ENCODE data around the gene EPHB1. TPM values are rescaled to one million over a fixed set of nuclear protein-coding genes. Genes with fewer than 3 reads are reported as not detected.

EPHB1 gene
- total and polyA plus RNA-seq, 2 of the 13 experiments (the other 11 are each of a cell fraction or from before 2014, with no cell fraction given) = 0.07 to 0.21 TPM

DNA sequence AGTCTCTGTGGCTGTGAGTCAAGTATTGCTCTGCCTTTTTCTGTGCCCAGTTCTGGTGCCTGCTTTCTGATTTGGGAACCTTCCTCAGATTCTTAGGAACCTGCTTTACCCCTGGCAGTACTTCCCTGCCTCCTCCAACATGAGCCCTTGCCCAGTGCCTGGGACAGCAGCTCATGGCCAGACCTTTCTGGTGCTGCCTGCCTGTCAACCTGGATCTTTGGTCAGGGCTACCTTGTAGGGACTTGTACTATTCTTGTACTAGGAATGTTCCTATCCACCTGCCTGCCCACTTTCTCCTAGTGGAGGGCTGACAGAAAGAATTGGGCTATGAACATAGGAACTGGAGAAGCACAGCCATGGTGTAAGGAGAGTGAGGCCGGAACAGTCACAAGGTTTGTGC lies 28.8 kb upstream of the EPHB1 start:
- Histone ChIP-seq H2AFZ (ENCODE audit: low read length) (no peak overlapping the region), H3K27me3 (ENCODE audit: control insufficient read depth in 1 of 2, insufficient read depth in 2 of 2, low read length in 2 of 2) (peaks cover 0 to 20% of the 10 kb centered on the region in 2 experiments; a peak in 2 of 5 replicates), H3K4me3 (replicated peaks in 1 of 3; ENCODE audit: insufficient read depth in 1 of 3, low read depth in 2 of 3, low read length in 3 of 3) (no peak overlapping the region), H3K79me2 (ENCODE audit: insufficient read depth, low read length) (no peaks in the 10 kb centered on the region), H3K36me3 (replicated peaks in 1 of 2; ENCODE audit: control insufficient read depth in 1 of 2, insufficient read depth in 2 of 2, low read length in 2 of 2) (no peaks in the 10 kb centered on the region), H4K20me1 (ENCODE audit: insufficient read depth, low read length) (no peaks in the 10 kb centered on the region), H3K27ac (ENCODE audit: extremely low read length, insufficient read depth, low read length) (no peak overlapping the region), H3K4me1 (ENCODE audit: insufficient read depth, low read length) (peaks cover 6% of the 10 kb centered on the region), H3K9ac (ENCODE audit: insufficient read depth, low read depth, low read length) (no peak overlapping the region), H3K4me2 (ENCODE audit: low read depth, low read length) (no peak overlapping the region), H3K9me3 (ENCODE audit: low read length) (no peaks in the 10 kb centered on the region)
- in situ Hi-C loops (cut with HindIII; ENCODE audit: extremely low pct_ligation_motif_present, low pct_unique_long_range_greater_than_20kb) = no loop called here
- TF ChIP-seq SMAD3 (CRISPR knock-in tag; IDR thresholded peaks at IDR 0.05) (no peak), ZNF101 (CRISPR knock-in tag; IDR thresholded peaks at IDR 0.05; ENCODE audit: borderline replicate concordance, low read depth) (no peak), POGZ (CRISPR knock-in tag; IDR thresholded peaks at IDR 0.05) (no peak), PAF1 (CRISPR knock-in tag; IDR thresholded peaks at IDR 0.05) (no peak), TFDP1 (CRISPR knock-in tag; IDR thresholded peaks at IDR 0.05; ENCODE audit: borderline replicate concordance) (no peak), ZNF639 (CRISPR knock-in tag; conservative IDR thresholded peaks at IDR 0.05) (no peak), REXO4 (CRISPR knock-in tag; IDR thresholded peaks at IDR 0.05; ENCODE audit: borderline replicate concordance) (no peak), HNRNPH1 (optimal IDR thresholded peaks at IDR 0.05; ENCODE audit: low read depth, low read length) (no peak), BHLHE40 (IDR thresholded peaks at IDR 0.05; ENCODE audit: low read length) (no peak), CREB1 (IDR thresholded peaks at IDR 0.05) (no peak), CREB1 (CRISPR knock-in tag; IDR thresholded peaks at IDR 0.05) (no peak)
- TF ChIP-seq, protein P1, sequence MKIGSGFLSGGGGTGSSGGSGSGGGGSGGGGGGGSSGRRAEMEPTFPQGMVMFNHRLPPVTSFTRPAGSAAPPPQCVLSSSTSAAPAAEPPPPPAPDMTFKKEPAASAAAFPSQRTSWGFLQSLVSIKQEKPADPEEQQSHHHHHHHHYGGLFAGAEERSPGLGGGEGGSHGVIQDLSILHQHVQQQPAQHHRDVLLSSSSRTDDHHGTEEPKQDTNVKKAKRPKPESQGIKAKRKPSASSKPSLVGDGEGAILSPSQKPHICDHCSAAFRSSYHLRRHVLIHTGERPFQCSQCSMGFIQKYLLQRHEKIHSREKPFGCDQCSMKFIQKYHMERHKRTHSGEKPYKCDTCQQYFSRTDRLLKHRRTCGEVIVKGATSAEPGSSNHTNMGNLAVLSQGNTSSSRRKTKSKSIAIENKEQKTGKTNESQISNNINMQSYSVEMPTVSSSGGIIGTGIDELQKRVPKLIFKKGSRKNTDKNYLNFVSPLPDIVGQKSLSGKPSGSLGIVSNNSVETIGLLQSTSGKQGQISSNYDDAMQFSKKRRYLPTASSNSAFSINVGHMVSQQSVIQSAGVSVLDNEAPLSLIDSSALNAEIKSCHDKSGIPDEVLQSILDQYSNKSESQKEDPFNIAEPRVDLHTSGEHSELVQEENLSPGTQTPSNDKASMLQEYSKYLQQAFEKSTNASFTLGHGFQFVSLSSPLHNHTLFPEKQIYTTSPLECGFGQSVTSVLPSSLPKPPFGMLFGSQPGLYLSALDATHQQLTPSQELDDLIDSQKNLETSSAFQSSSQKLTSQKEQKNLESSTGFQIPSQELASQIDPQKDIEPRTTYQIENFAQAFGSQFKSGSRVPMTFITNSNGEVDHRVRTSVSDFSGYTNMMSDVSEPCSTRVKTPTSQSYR (CRISPR knock-in tag; IDR thresholded peaks at IDR 0.05; ENCODE audit: borderline replicate concordance) = no peak
- TF ChIP-seq, protein P2, sequence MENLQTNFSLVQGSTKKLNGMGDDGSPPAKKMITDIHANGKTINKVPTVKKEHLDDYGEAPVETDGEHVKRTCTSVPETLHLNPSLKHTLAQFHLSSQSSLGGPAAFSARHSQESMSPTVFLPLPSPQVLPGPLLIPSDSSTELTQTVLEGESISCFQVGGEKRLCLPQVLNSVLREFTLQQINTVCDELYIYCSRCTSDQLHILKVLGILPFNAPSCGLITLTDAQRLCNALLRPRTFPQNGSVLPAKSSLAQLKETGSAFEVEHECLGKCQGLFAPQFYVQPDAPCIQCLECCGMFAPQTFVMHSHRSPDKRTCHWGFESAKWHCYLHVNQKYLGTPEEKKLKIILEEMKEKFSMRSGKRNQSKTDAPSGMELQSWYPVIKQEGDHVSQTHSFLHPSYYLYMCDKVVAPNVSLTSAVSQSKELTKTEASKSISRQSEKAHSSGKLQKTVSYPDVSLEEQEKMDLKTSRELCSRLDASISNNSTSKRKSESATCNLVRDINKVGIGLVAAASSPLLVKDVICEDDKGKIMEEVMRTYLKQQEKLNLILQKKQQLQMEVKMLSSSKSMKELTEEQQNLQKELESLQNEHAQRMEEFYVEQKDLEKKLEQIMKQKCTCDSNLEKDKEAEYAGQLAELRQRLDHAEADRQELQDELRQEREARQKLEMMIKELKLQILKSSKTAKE (CRISPR knock-in tag; IDR thresholded peaks at IDR 0.05; ENCODE audit: borderline replicate concordance) = no peak
- TF ChIP-seq, protein P3, sequence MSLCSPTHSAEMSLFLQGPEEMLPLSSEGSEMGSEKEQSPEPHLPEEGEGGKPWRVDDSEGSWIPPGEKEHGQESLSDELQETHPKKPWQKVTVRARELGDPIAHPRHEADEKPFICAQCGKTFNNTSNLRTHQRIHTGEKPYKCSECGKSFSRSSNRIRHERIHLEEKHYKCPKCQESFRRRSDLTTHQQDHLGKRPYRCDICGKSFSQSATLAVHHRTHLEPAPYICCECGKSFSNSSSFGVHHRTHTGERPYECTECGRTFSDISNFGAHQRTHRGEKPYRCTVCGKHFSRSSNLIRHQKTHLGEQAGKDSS (CRISPR knock-in tag; IDR thresholded peaks at IDR 0.05; ENCODE audit: borderline replicate concordance, low read depth) = no peak
- ChIA-PET CTCF (ENCODE audit: low intra/inter-chr PET ratio, low total read pairs) (no interaction called here), POLR2A (no interaction called here)
- ATAC-seq (no peak), FAIRE-seq (no peak), DNase-seq (ENCODE audit: low spot score) (no peak)
- WGBS (ENCODE audit: low lambda C conversion rate) = 33% methylated on average over 1 of the region's 1 CpG
- no TSS peak for BruUV-seq (replicated peaks)
- intact Hi-C loops (cut with micrococcal nuclease; ENCODE audit: unreplicated experiment) = no loop called here
